GM20431 (cell line): ENCODE measurements around the gene ZNF668.

Experiments used
- in situ Hi-C: fragments of 300-500 bp; cut with MseI, MboI; formaldehyde crosslinking; loops from one replicate; pipeline ENCODE4 v1.15.0; 2020; ENCODE audit warnings: low sequenced_read_pairs; ENCODE audit not compliant: unreplicated experiment

The ZNF668 gene

GRCh38 chr16:31073970-31074813, at the start of gene ZNF668, which contains the start of gene ZNF646:
ZNF668 (minus strand) TSS chr16:31074240; CDS start chr16:31064459, 9,781 bp downstream.
ZNF646 (plus strand) TSS chr16:31074422; CDS start chr16:31076325, 1,903 bp downstream.
- in situ Hi-C loops = no loop called here

- in situ Hi-C loops = no loop called here
Observed at GRCh38 chr16:31120129-31120528, 46.1 kb upstream of the ZNF668 start.

DNA sequence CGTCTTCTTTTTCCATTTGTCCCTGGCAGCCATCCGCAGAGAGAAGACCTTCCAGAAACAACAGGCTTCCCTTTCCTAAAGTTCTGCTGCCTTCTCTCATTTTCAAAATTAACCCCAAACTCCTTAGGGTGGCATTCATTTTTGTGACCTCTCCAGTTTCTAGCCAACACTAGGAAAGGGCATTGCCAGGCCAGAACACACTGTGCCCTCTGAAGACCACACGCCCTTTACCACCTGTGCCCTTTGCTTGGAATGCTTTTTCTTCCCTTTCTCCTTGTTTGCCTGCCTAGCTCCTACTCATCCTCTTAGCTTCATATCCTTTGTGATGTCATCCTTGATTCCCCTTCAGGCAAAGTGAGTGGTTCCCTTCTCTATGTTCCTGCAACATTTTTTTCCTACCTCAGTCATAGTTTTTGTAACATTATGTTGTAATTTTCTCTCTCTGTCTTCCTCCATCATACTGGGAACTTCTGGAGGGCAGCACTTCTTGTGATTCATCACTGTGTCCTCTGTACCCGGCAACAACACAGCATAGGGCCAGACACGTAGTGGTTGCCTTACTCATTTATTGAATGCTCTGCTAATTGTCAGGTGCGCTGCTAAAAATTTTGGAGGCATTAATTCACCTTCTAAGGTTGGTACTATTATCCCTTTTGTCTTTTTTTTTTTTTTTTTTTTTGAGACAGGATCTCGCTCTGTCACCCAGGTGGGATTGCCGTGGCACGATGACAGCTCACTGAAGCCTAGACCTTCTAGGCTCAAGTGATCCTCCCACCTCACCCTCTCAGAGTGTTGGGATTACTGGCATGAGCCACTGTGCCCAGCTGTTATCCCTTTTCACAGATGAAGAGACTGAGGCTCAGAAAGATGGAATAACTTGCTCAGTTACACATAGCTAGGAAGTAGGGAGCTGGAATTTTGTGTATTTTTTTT, 44.4 kb upstream of the ZNF668 start:
- in situ Hi-C loops = no loop called here

DNA sequence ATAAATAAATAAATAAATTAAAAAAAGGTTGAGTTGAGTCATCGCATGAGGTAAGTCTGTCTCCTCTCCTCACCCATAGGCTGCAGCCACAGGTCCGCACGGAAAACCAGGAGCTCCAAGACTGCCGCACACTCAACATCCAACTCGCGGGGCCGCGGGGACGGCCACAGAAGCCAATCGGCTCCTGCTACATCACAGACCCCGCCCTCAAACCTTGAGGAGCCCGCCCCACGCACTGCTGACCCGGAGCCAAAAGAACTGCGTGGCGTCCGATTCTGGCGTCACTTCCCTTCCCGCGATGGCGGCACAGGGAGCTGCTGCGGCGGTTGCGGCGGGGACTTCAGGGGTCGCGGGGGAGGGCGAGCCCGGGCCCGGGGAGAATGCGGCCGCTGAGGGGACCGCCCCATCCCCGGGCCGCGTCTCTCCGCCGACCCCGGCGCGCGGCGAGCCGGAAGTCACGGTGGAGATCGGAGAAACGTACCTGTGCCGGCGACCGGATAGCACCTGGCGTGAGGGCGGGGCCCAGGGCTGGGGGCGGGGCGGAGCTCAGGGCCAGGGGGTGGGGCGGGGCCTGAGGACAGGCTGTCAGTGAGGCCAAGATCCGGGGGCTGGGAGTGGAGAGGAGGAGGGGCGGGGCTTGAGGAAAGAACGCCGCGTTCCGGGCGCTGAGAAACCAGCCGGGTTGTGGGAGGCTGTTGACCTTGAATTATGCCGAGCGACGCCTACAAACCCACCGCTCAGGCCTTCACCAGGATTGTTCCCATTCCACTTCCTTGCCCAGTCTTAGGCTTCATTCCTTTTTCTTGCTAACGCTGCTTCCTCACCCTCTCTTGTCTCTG, 43.6 kb upstream of the ZNF668 start, which contains the start of gene KAT8:
Gene KAT8, plus strand, starts transcription at position 281 of the 839 bp plus-strand sequence. Its CDS starts 18 bp downstream, at position 299.
- in situ Hi-C loops = no loop called here

DNA sequence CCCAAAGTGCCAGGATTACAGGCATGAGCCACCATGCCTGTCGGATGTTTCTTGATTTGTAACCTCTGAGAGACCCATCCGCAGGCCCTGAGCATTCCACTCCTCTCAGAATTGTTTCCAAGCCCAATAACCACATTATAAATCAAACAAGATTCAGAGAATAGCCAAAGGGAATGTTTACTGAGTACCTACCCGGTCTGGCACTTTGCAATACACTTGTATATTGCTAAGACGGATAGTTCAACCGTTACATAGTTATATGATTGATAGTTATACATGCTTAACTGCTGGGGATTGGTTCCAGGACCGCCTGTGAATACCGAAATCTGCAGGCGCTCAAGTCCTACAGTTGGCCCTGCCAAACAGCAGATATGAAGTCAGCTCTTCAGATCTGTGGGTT, 40.4 kb upstream of the ZNF668 start:
- in situ Hi-C loops = no loop called here

DNA sequence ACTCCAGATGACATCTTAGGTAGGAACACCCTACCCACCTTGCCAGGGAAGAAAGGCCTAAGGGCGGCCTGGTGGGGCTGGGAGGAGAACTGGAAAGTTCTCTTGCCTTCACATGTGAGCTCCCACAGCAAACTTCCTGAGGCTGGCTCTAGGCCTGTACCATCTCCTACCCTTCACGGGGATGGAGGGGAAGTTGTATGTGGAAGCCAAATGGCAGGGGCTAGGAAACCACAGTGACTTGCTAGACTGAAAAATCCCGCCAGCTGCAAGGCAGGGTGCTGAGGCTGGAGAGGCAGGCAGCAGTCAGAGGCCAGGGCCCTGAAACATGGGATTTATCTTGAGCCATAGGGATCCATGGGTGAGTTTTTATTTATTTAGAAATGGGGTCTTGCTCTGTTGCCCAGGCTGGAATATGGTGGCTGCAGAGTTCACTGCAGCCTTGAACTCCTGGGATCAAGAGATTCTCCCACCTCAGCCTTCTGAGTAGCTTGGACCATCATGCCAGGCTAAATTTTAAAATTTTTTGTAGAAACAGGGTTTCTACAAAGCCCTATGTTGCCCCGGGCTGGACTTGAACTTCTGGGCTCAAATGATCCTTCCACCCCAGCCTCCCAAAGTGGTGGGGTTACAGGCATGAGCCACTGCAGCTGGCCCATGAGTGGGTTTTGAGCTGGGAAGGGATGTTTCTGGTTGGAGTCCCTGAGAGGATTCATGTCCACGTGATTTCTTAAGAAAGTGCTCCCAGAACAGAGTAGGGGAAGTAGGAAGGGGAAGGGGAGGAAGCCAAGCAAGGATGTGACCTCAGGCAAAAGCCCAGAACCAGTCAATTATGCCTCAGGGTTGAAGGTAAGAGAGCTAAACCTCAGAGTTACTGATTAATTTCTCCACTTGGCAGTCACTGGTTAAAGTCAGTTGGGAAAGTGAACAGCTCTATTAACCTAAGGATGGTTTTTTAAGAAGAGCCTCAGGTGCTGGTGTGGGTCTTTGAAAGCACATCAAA, 39.4 kb upstream of the ZNF668 start:
- in situ Hi-C loops = no loop called here

DNA sequence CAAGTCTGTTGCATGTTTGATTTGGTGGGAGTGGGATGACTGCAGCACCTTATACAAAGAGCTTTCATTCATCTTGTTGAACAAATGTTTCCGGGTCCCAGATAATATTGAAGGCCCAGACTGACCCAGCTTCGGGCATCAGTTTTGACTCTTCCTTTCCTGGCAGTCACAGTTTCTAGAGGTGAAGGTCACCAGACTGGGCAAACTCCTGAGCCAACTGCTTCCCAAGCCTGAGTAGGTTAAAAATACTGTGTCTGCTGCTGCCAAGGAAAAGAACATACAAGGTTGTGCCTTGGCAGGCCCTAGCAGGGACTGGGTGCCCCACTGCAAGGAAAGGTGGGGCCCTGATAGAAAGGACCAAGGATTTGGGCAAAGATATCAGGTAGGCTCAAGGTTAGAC, 38.7 kb upstream of the ZNF668 start:
- in situ Hi-C loops = no loop called here

GRCh38 chr16:31111881-31112466, 37.9 kb upstream of the ZNF668 start:
- in situ Hi-C loops = no loop called here

GRCh38 chr16:31110106-31111034, 36.3 kb upstream of the ZNF668 start:
- in situ Hi-C loops = no loop called here

GRCh38 chr16:31109622-31110021, 35.6 kb upstream of the ZNF668 start:
- in situ Hi-C loops = no loop called here

DNA sequence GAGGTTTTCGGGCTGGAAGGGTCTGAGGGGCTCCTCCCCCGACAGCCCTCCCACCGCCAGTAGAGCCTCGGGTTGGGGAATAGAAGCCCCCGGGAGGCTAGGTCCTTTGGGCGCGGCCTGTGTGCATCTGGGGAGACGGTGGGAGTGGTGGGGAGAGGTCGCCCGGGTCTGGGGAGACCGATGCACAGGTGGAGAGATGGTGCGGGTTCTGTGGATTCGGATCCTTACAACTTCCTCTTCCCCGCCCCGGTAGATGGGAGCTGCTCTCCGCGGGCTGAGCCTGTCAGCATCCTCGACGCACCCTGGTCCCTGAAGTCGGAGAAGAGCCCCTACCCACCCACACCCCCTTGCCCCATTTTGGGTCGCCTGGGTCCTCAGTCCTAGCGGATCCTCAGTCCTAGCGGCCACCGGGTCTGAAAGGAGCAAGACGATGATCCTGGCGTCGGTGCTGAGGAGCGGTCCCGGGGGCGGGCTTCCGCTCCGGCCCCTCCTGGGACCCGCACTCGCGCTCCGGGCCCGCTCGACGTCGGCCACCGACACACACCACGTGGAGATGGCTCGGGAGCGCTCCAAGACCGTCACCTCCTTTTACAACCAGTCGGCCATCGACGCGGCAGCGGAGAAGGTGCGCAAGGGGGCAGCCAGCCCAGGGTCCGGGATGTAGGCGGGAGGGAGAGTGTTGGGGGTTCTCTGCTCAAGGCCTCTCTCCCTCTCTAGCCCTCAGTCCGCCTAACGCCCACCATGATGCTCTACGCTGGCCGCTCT, 34.9 kb upstream of the ZNF668 start:
- in situ Hi-C loops = no loop called here

GRCh38 chr16:31108035-31108793, 34.2 kb upstream of the ZNF668 start, which contains the start of gene BCKDK:
BCKDK (plus strand) TSS chr16:31108386; CDS start chr16:31109224, 838 bp downstream.
- in situ Hi-C loops = no loop called here

GRCh38 chr16:31107465-31107867, 33.4 kb upstream of the ZNF668 start:
- in situ Hi-C loops = no loop called here

GRCh38 chr16:31106509-31107464, 32.7 kb upstream of the ZNF668 start:
- in situ Hi-C loops = no loop called here
